DND-41 (cell line): ENCODE measurements around the gene NLRX1.

Experiments used
- EZH2 ChIP-seq: IDR thresholded peaks from 3 replicates; pipeline ENCODE4 v1.6.1; 2012; ENCODE audit warnings: borderline replicate concordance, low read depth, mild to moderate bottlenecking, moderate library complexity, low read length, inconsistent platforms; ENCODE audit not compliant: severe bottlenecking
- TF ChIP-seq, protein P1 (sequence below): IDR thresholded peaks from 2 replicates; pipeline ENCODE4 v1.5.1; 2012; ENCODE audit warnings: borderline replicate concordance, low read length, moderate library complexity, mild to moderate bottlenecking; ENCODE audit not compliant: poor library complexity, severe bottlenecking; ENCODE audit errors: extremely low read depth

DNA sequence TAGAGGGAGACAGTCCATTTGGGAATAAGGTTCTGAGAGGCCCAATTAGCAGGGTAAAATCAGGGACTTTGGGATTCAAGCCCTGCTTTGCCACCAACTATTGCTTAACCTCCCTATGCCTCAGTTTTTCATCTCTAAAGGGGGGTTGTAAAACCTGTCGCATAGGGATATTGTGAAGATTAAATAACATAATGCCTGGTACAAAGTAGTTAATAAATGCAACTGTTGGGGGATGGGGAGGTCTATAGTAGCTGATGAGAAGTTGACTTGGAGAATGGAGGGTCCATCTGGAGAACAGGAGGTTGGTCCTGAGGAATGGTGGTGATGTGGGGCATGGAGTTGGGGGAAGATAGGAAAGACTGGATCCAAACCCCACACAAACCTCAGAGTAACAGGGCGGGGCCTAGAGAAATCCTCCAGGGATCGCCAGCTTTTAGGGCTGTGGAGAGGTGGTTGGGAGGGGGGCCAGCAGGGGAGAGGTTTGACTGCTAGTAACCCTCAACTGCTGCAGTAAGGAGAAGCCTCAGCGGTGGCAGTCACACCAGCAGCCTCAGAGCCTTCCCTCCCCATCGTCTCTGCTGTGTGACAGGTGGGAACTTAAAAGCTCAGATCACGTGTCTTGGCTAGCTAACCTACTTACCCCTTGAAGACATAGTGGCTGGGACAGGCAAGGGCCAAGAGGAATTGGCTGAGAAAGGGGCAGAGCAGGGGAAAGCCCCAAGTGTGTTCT lies 20.8 kb upstream of the NLRX1 start:
- TF ChIP-seq, protein P1, sequence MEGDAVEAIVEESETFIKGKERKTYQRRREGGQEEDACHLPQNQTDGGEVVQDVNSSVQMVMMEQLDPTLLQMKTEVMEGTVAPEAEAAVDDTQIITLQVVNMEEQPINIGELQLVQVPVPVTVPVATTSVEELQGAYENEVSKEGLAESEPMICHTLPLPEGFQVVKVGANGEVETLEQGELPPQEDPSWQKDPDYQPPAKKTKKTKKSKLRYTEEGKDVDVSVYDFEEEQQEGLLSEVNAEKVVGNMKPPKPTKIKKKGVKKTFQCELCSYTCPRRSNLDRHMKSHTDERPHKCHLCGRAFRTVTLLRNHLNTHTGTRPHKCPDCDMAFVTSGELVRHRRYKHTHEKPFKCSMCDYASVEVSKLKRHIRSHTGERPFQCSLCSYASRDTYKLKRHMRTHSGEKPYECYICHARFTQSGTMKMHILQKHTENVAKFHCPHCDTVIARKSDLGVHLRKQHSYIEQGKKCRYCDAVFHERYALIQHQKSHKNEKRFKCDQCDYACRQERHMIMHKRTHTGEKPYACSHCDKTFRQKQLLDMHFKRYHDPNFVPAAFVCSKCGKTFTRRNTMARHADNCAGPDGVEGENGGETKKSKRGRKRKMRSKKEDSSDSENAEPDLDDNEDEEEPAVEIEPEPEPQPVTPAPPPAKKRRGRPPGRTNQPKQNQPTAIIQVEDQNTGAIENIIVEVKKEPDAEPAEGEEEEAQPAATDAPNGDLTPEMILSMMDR = no peak
- no peak for TF ChIP-seq EZH2
